ENCODE results near the gene STK11.

Gene STK11

DNA sequence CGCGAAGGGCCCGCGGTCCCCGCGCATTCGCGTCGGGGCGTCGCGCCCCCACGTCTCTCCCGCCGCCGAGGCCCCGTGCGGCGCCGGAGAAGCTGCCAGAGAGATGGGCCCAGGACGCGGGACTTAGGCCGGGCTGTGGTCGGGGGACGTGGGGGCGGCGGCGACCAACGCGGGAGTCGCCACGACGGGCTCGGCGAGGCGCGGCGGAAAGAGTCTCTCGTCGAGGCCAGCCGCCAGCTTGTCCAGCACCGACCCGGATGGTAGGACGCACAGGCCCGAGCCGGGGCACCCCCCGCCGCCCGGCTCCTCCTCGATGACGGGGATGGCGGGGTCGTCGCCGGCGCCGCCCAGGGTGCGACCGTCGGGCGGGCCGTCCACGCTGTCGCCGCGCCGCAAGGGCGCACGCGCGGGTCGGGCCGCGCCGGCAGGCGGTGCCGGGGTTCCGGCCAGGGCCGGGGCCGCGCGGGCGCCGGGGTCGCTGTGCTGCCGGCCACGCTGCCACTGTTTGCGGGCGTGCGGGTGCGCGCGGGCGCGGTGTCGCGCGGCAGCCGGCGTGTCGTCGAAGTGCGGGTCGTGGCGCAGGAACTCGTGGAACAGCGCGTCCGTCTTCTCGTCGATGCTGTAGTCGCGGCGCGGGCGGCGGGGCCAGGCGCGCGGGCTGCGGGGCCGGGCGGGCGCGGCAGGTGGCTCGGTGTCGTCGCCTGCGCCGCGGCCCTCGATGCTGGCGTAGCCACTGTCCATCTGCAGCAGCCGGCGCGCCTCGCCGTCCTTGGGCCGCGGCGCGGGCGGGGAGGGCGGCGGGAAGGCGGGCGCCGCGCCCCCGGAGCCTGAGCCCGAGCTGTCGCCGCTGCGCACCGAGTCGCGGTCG is 23.7 kb downstream of the STK11 start:
- no peak overlapping the region for H3K4me3 ChIP-seq (ENCODE audit: low read depth, low read length)
- no peaks in the 10 kb centered on the region for H3K27me3 ChIP-seq (ENCODE audit: insufficient read depth, low read length)
- no peak overlapping the region for H3K18ac ChIP-seq (ENCODE audit: low read length)
- DNase-seq, result no peak
- H3K36me3 ChIP-seq (ENCODE audit: control insufficient read depth in 1 of 2, insufficient read depth in 2 of 2, low read length in 2 of 2), result peaks cover 48 to 63% of the 10 kb centered on the region in 2 experiments
- no peak overlapping the region for H2AFZ ChIP-seq (ENCODE audit: insufficient read depth, low read length, poor library complexity)
- H4K91ac ChIP-seq (ENCODE audit: low read depth, low read length), result no peak overlapping the region
- H3K4ac ChIP-seq (ENCODE audit: low read depth, low read length), result no peak overlapping the region
- peaks cover 2% of the 10 kb centered on the region for H3K9me3 ChIP-seq (ENCODE audit: insufficient read depth, low read depth, low read length)
- no peak overlapping the region for H2BK120ac ChIP-seq (ENCODE audit: insufficient read depth, low read length, poor library complexity)
- WGBS (ENCODE audit: extremely low coverage, insufficient coverage, insufficient read length), result no CpG with 5 or more reads among the region's 158 CpGs
- no peak overlapping the region for H3K14ac ChIP-seq (ENCODE audit: low read length)
- H3K79me1 ChIP-seq (ENCODE audit: low read length), result no peaks in the 10 kb centered on the region
- H3K9ac ChIP-seq (ENCODE audit: low read length), result no peak overlapping the region
- H3K4me2 ChIP-seq (ENCODE audit: low read length), result no peak overlapping the region
- no peaks in the 10 kb centered on the region for H3K79me2 ChIP-seq (ENCODE audit: control insufficient read depth, insufficient read depth, low read length, poor library complexity)
- H2BK5ac ChIP-seq (ENCODE audit: low read depth, low read length, poor library complexity), result no peak overlapping the region
- no peak overlapping the region for H2BK12ac ChIP-seq (ENCODE audit: low read length)
- H4K8ac ChIP-seq (ENCODE audit: low read depth, low read length), result no peak overlapping the region
- H3K23ac ChIP-seq (ENCODE audit: low read length), result no peak overlapping the region
- H2AK5ac ChIP-seq (ENCODE audit: low read length), result no peak overlapping the region
- no peak overlapping the region for H3K27ac ChIP-seq (ENCODE audit: low read depth, low read length)
- no peak overlapping the region for H4K12ac ChIP-seq (ENCODE audit: low read depth, low read length)
- peaks cover 4 to 12% of the 10 kb centered on the region in 2 experiments for H3K4me1 ChIP-seq (ENCODE audit: control insufficient read depth in 1 of 2, insufficient read depth in 2 of 2, low read length in 2 of 2)

DNA sequence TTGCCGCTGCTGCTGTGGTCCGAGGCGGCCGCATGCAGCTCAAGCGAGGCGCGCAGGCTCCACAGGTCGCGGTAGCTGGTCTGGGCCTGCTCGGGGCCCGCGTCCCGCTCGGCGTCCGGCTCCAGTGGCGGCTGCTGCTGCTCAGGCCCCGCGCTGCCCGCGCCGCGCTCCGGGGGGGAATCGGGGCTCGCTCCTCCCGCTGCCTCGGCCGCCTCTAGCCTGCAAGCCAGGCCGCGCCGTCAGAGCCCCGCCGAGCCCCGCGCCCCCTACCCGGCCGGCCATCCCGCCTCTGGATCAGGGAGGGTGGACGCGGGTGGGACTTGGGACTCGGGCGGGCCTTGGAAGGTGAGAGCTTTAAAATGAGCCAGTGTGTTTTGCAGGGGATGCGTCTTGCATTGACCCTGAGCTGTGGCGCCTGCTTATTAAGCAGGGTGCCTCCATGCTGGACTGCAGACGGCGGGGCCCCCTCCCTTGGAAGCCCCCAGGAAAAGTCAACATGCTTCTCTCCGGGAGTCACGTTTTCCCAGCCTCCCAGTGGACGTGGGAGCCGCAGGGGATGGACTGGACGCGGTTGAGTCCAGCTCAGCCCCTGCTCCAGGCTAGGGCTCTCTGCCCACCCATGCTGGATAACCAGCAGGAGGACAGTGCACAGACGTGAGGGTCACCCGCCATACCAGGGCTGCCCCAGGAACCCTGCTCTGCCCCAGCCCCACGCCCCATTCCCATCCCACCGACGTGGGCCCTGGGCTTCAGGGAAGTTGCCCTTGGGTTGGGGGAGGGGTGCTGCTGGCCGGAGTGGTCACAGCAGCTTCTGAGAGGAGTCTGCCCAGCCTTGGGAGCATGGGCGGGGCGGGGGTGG is 24.6 kb downstream of the STK11 start:
- no peaks in the 10 kb centered on the region for H3K27me3 ChIP-seq (ENCODE audit: insufficient read depth, low read length)
- no CpG with 5 or more reads among the region's 61 CpGs for WGBS (ENCODE audit: extremely low coverage, insufficient coverage, insufficient read length)
- H3K14ac ChIP-seq (ENCODE audit: low read length), result no peak overlapping the region
- no peak overlapping the region for H2AFZ ChIP-seq (ENCODE audit: insufficient read depth, low read length, poor library complexity)
- no peak overlapping the region for H2BK120ac ChIP-seq (ENCODE audit: insufficient read depth, low read length, poor library complexity)
- H3K36me3 ChIP-seq (ENCODE audit: control insufficient read depth in 1 of 2, insufficient read depth in 2 of 2, low read length in 2 of 2), result peaks cover 49 to 65% of the 10 kb centered on the region in 2 experiments
- H3K4ac ChIP-seq (ENCODE audit: low read depth, low read length), result no peak overlapping the region
- no peak overlapping the region for H4K91ac ChIP-seq (ENCODE audit: low read depth, low read length)
- no peak overlapping the region for H3K9ac ChIP-seq (ENCODE audit: low read length)
- no peak overlapping the region for H3K27ac ChIP-seq (ENCODE audit: low read depth, low read length)
- H3K4me3 ChIP-seq (ENCODE audit: low read depth, low read length), result no peak overlapping the region
- peaks cover 2% of the 10 kb centered on the region for H3K9me3 ChIP-seq (ENCODE audit: insufficient read depth, low read depth, low read length)
- no peak overlapping the region for H3K4me2 ChIP-seq (ENCODE audit: low read length)
- H3K79me1 ChIP-seq (ENCODE audit: low read length), result no peaks in the 10 kb centered on the region
- H3K18ac ChIP-seq (ENCODE audit: low read length), result no peak overlapping the region
- H2BK5ac ChIP-seq (ENCODE audit: low read depth, low read length, poor library complexity), result no peak overlapping the region
- no peak overlapping the region for H4K8ac ChIP-seq (ENCODE audit: low read depth, low read length)
- no peak overlapping the region for H3K23ac ChIP-seq (ENCODE audit: low read length)
- no peak overlapping the region for H2BK12ac ChIP-seq (ENCODE audit: low read length)
- no peak overlapping the region for H2AK5ac ChIP-seq (ENCODE audit: low read length)
- no peak overlapping the region for H4K12ac ChIP-seq (ENCODE audit: low read depth, low read length)
- H3K79me2 ChIP-seq (ENCODE audit: control insufficient read depth, insufficient read depth, low read length, poor library complexity), result no peaks in the 10 kb centered on the region
- peaks cover 4 to 12% of the 10 kb centered on the region in 2 experiments for H3K4me1 ChIP-seq (ENCODE audit: control insufficient read depth in 1 of 2, insufficient read depth in 2 of 2, low read length in 2 of 2)
- DNase-seq, result no peak

DNA sequence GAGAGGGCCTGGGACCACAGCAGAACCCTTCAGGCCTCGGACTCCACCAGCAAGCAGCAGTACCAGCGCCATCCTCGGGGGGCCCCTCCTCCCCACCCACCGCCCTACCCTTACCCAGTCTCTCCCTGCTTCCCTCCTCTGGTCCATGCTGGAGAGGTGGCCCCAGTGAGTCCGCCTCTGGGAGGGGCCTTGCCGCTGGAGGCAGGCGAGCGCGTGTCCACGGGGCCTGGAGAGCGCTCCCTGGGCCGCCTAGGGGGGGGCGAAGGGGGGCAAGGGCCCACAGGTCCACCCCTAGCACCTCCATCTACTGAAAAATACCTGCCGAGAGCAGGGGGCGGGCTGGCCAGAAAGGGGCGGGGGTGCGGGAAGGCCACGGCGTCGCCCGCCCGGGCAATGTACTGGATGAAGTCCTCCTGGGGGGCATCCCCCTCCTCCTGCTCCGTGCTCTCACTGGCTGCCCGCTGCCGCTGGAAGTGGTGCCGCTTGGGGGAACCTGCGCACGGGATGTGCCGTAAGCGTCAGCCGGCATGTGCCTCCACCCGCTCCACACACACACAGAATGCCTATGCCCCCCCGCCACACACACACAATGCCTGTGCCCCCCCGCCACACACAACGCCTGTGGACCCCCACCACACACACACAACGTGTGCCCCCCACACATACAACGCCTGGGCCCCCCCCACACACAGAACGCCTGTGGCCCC is 25.4 kb downstream of the STK11 start:
- Histone ChIP-seq H4K91ac (ENCODE audit: low read depth, low read length) (no peak overlapping the region), H4K12ac (ENCODE audit: low read depth, low read length) (no peak overlapping the region)
- WGBS (ENCODE audit: extremely low coverage, insufficient coverage, insufficient read length), result no CpG with 5 or more reads among the region's 38 CpGs

More for the DNA sequence above, 25.4 kb downstream of the STK11 start:
- H3K27me3 ChIP-seq (ENCODE audit: insufficient read depth, low read length), result no peaks in the 10 kb centered on the region
- H3K23ac ChIP-seq (ENCODE audit: low read length), result no peak overlapping the region
- no peak overlapping the region for H3K27ac ChIP-seq (ENCODE audit: low read depth, low read length)
- no peak overlapping the region for H3K4ac ChIP-seq (ENCODE audit: low read depth, low read length)
- no peak overlapping the region for H2BK120ac ChIP-seq (ENCODE audit: insufficient read depth, low read length, poor library complexity)
- H3K9me3 ChIP-seq (ENCODE audit: insufficient read depth, low read depth, low read length), result peaks cover 2% of the 10 kb centered on the region
- no peak overlapping the region for H4K8ac ChIP-seq (ENCODE audit: low read depth, low read length)
- H2BK5ac ChIP-seq (ENCODE audit: low read depth, low read length, poor library complexity), result no peak overlapping the region
- peak overlapping the region; percentile 16 for H3K4me3 ChIP-seq (ENCODE audit: low read depth, low read length)
- H2AFZ ChIP-seq (ENCODE audit: insufficient read depth, low read length, poor library complexity), result no peak overlapping the region
- H3K14ac ChIP-seq (ENCODE audit: low read length), result no peak overlapping the region
- no peaks in the 10 kb centered on the region for H3K79me2 ChIP-seq (ENCODE audit: control insufficient read depth, insufficient read depth, low read length, poor library complexity)
- H3K79me1 ChIP-seq (ENCODE audit: low read length), result no peaks in the 10 kb centered on the region
- no peak overlapping the region for H2AK5ac ChIP-seq (ENCODE audit: low read length)
- no peak for DNase-seq
- no peak overlapping the region for H2BK12ac ChIP-seq (ENCODE audit: low read length)
- H3K18ac ChIP-seq (ENCODE audit: low read length), result no peak overlapping the region
- H3K36me3 ChIP-seq (ENCODE audit: control insufficient read depth in 1 of 2, insufficient read depth in 2 of 2, low read length in 2 of 2), result peaks cover 57 to 65% of the 10 kb centered on the region in 2 experiments
- peaks cover 4 to 12% of the 10 kb centered on the region in 2 experiments for H3K4me1 ChIP-seq (ENCODE audit: control insufficient read depth in 1 of 2, insufficient read depth in 2 of 2, low read length in 2 of 2)
- no peak overlapping the region for H3K9ac ChIP-seq (ENCODE audit: low read length)
- no peak overlapping the region for H3K4me2 ChIP-seq (ENCODE audit: low read length)

All from trophoblast cell (in vitro differentiated cells and primary cell).